ENCODE data around the gene PDK2. TPM values are rescaled to one million over a fixed set of nuclear protein-coding genes. Genes with fewer than 3 reads are reported as not detected.

The PDK2 gene
- total RNA-seq, 6 experiments from 2014 or later = 26.6 to 35.6 (median 29.6) TPM

- peaks cover 39% of the 10 kb centered on the region; the same call in 1 of the 2 replicates for H3K36me3 Mint-ChIP-seq (ENCODE audit: low read depth)
- DNase-seq = no peak
These were observed 6.0 kb upstream of the PDK2 start for GRCh38 chr17:50088952-50089825.

GRCh38 chr17:50090071-50090470 is 5.1 kb upstream of the PDK2 start:
- H3K9me3 Mint-ChIP-seq = no peaks in the 10 kb centered on the region
- TF ChIP-seq, protein P1, sequence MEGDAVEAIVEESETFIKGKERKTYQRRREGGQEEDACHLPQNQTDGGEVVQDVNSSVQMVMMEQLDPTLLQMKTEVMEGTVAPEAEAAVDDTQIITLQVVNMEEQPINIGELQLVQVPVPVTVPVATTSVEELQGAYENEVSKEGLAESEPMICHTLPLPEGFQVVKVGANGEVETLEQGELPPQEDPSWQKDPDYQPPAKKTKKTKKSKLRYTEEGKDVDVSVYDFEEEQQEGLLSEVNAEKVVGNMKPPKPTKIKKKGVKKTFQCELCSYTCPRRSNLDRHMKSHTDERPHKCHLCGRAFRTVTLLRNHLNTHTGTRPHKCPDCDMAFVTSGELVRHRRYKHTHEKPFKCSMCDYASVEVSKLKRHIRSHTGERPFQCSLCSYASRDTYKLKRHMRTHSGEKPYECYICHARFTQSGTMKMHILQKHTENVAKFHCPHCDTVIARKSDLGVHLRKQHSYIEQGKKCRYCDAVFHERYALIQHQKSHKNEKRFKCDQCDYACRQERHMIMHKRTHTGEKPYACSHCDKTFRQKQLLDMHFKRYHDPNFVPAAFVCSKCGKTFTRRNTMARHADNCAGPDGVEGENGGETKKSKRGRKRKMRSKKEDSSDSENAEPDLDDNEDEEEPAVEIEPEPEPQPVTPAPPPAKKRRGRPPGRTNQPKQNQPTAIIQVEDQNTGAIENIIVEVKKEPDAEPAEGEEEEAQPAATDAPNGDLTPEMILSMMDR (IDR thresholded peaks at IDR 0.05) = no peak
- H3K27ac Mint-ChIP-seq = 0 out of 2 replicates have a peak overlapping the region, but pooled peaks have one; percentile 9
- peaks cover 30% of the 10 kb centered on the region; the same call in 1 of the 2 replicates for H3K36me3 Mint-ChIP-seq (ENCODE audit: low read depth)
- H3K4me3 Mint-ChIP-seq = no peak overlapping the region; the same call in 1 of the 2 replicates
- DNase-seq = no peak
- H3K4me1 Mint-ChIP-seq (ENCODE audit: low read depth) = peaks cover 22% of the 10 kb centered on the region
- peaks cover 27% of the 10 kb centered on the region for H3K27me3 Mint-ChIP-seq (ENCODE audit: insufficient read depth)

More at GRCh38 chr17:50088952-50089825, 6.0 kb upstream of the PDK2 start:
- Mint-ChIP-seq H3K4me1 (ENCODE audit: low read depth) (peaks cover 13% of the 10 kb centered on the region), H3K27ac (peak overlapping the region; percentile 19; the same call in 1 of the 2 replicates), H3K9me3 (no peaks in the 10 kb centered on the region), H3K4me3 (no peak overlapping the region), H3K27me3 (ENCODE audit: insufficient read depth) (peaks cover 19% of the 10 kb centered on the region)
- TF ChIP-seq, protein P1 (IDR thresholded peaks at IDR 0.05) = no peak

DNA sequence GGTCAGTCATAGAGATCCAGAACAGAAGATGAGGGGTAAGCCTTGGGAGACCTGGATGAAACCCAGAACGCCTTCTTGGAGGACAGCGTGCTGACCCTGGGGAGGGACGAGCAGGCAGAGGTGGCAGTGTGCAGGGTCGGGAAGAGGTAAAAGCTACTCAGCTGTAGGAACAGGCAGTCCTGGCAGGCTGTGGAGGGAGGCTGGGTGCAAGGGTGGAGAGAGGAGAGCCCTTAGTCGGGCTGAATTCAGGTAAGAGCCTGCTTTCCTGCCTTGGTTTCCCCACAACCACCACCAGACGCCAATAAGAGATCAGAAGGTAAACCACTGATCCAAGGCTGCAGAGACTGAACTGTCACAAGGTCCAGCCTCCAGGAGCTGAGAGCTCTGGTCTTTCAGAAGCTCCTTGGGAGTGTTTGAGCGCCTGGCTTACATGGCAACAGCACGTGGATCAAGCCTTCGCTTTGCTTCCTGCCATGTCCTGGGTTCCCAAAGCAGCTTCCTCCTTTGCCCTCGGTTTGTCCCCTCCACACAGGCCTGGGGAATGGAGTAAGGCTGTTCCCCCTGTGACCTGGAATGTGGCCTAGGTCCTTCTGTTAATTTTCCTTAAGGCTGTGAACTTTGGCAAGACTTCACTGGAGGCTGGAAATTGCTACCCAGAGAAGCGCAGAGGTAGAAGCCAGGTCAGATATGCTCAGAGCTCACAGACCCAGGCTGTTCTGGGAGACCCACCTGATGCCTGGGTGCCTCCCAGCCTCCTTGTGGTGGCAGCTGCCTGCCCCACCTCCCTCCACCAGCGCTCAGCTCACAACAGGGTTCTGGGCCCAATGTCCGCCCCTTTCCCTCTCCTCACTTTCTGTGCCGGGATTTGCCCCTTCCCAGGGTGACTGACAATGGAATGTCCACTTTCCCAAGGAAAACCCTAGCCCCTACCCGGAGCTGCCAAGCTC is 3.9 kb upstream of the PDK2 start:
- Mint-ChIP-seq H3K36me3 (ENCODE audit: low read depth) (peaks cover 27% of the 10 kb centered on the region; the same call in 1 of the 2 replicates), H3K27ac (peak overlapping the region; percentile 66), H3K4me3 (no peak overlapping the region; the same call in 1 of the 2 replicates), H3K4me1 (ENCODE audit: low read depth) (peaks cover 32% of the 10 kb centered on the region), H3K9me3 (no peaks in the 10 kb centered on the region), H3K27me3 (ENCODE audit: insufficient read depth) (peaks cover 34% of the 10 kb centered on the region)
- TF ChIP-seq, protein P1 (IDR thresholded peaks at IDR 0.05) = no peak
- DNase-seq = no peak

- no peak for DNase-seq
- H3K4me1 Mint-ChIP-seq (ENCODE audit: low read depth) = peaks cover 35% of the 10 kb centered on the region
- peak overlapping the region; percentile 66 for H3K27ac Mint-ChIP-seq
- H3K27me3 Mint-ChIP-seq (ENCODE audit: insufficient read depth) = peaks cover 36% of the 10 kb centered on the region
- H3K4me3 Mint-ChIP-seq = no peak overlapping the region; the same call in 1 of the 2 replicates
- peaks cover 27% of the 10 kb centered on the region; the same call in 1 of the 2 replicates for H3K36me3 Mint-ChIP-seq (ENCODE audit: low read depth)
- TF ChIP-seq, protein P1 (IDR thresholded peaks at IDR 0.05) = no peak
- no peaks in the 10 kb centered on the region for H3K9me3 Mint-ChIP-seq
These were observed 3.2 kb upstream of the PDK2 start for GRCh38 chr17:50091918-50092285.

DNA sequence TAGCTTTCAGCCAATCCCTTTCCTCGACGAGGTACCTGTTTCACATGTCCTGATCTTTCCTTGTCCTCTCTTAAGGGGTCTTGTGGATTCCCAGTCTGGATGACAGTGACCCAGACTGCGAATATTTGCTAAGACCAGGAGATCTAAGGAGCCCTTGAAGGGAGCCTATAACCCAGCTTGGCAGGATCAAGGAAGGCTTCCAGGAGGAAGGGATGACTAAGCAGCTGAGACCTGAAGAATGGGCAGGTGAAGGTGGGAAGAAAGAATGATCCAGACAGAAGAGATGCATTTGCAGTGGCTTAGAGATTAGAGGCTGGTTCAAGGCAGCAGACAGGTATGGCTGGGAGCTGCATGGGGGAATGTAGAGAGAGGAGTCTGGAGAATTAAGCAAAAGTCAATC is 1.9 kb upstream of the PDK2 start:
- H3K4me1 Mint-ChIP-seq (ENCODE audit: low read depth) = peaks cover 35% of the 10 kb centered on the region
- no peak overlapping the region for H3K4me3 Mint-ChIP-seq
- peak overlapping the region; percentile 84 for H3K27ac Mint-ChIP-seq
- H3K27me3 Mint-ChIP-seq (ENCODE audit: insufficient read depth) = peaks cover 34% of the 10 kb centered on the region
- TF ChIP-seq, protein P1 (IDR thresholded peaks at IDR 0.05) = no peak
- DNase-seq = no peak
- peaks cover 24% of the 10 kb centered on the region; the same call in 1 of the 2 replicates for H3K36me3 Mint-ChIP-seq (ENCODE audit: low read depth)
- no peaks in the 10 kb centered on the region for H3K9me3 Mint-ChIP-seq
